GM18517 (cell line): Measurements from ENCODE around the gene VARS2.
"Not testable (repeated sequence)": the region's sequence is repeated elsewhere in the genome, so short reads cannot be mapped to it uniquely, and the experiment has no call there.

Experiments used
- ATAC-seq: cut with Tn5 transposase; IDR thresholded peaks from one replicate; pipeline ENCODE4 v1.9.1; 2021; ENCODE audit warnings: mild to moderate bottlenecking, moderate library complexity; ENCODE audit not compliant: unreplicated experiment

VARS2 gene

GRCh38 chr6:30914076-30914853 is at the start of gene VARS2:
VARS2 (plus strand) TSS chr6:30914238; CDS start chr6:30914837, 599 bp downstream.
- ATAC-seq: peak; percentile 81

GRCh38 chr6:30864325-30864724 is 49.7 kb upstream of the VARS2 start:
- ATAC-seq: no peak

- not testable (repeated sequence) for ATAC-seq
Observed at GRCh38 chr6:30869241-30869749, 44.7 kb upstream of the VARS2 start.

- ATAC-seq: no peak
Observed at GRCh38 chr6:30870546-30870945, 43.5 kb upstream of the VARS2 start.

GRCh38 chr6:30871592-30872183 is 42.4 kb upstream of the VARS2 start:
- ATAC-seq: no peak

GRCh38 chr6:30873137-30873640 is 40.8 kb upstream of the VARS2 start:
- ATAC-seq: no peak

GRCh38 chr6:30873795-30874194 is 40.2 kb upstream of the VARS2 start:
- ATAC-seq: not testable (repeated sequence)

- ATAC-seq: no peak
Observed at GRCh38 chr6:30875244-30876038, 38.6 kb upstream of the VARS2 start.

GRCh38 chr6:30876039-30876730 is 37.9 kb upstream of the VARS2 start:
- ATAC-seq: no peak

- ATAC-seq: no peak
Observed at GRCh38 chr6:30877419-30878262, 36.4 kb upstream of the VARS2 start.

- ATAC-seq: no peak
Observed at GRCh38 chr6:30879684-30880427, 34.2 kb upstream of the VARS2 start.

GRCh38 chr6:30880698-30881252 is 33.3 kb upstream of the VARS2 start:
- ATAC-seq: no peak

- no peak for ATAC-seq
Observed at GRCh38 chr6:30881392-30882203, 32.4 kb upstream of the VARS2 start.

GRCh38 chr6:30882204-30882758 is 31.8 kb upstream of the VARS2 start:
- no peak for ATAC-seq

GRCh38 chr6:30882759-30883684 is 31.0 kb upstream of the VARS2 start:
- ATAC-seq: no peak

- no peak for ATAC-seq
Observed at GRCh38 chr6:30883685-30884520, 30.1 kb upstream of the VARS2 start, which contains the start of gene DDR1. DDR1 (plus strand) TSS chr6:30884519; CDS start chr6:30888730, 4,211 bp downstream.
